ENCODE results near the gene HEPACAM2.

- no peak for TF ChIP-seq ELF4 (IDR thresholded peaks at IDR 0.05)
- TF ChIP-seq FOXM1 (IDR thresholded peaks at IDR 0.05; ENCODE audit: borderline replicate concordance): no peak
- no peak for TF ChIP-seq SP1 (IDR thresholded peaks at IDR 0.05)
- TF ChIP-seq L3MBTL2 (conservative IDR thresholded peaks at IDR 0.05): no peak
- no peak for TF ChIP-seq FOXA1 (IDR thresholded peaks at IDR 0.05)
- TF ChIP-seq SUZ12 (IDR thresholded peaks at IDR 0.05): no peak
- no peak for TF ChIP-seq CTBP1 (IDR thresholded peaks at IDR 0.05; ENCODE audit: borderline replicate concordance)
- no peak for TF ChIP-seq HDGF (IDR thresholded peaks at IDR 0.05; ENCODE audit: borderline replicate concordance)
- TF ChIP-seq ZNF384 (IDR thresholded peaks at IDR 0.05): no peak
- no peak for TF ChIP-seq BHLHE40 (IDR thresholded peaks at IDR 0.05; ENCODE audit: borderline replicate concordance)
- TF ChIP-seq FOXK2 (IDR thresholded peaks at IDR 0.05): no peak
- TF ChIP-seq PKNOX1 (IDR thresholded peaks at IDR 0.05): peak; percentile 54
- no peak for TF ChIP-seq TARDBP (IDR thresholded peaks at IDR 0.05)
Measured at GRCh38 chr7:93232673-93233018, 6.4 kb upstream of the HEPACAM2 start.

Measured in HEK293T (cell line).